K562 (cell line): ENCODE results near the gene EFCAB13. TPM values are rescaled to one million over a fixed set of nuclear protein-coding genes. Genes with fewer than 3 reads are reported as not detected.

Experiments used
- ATAC-seq: fragments of 200-7000 bp; cut with Tn5 transposase; 3 replicates; pipeline ENCODE4 v1.9.1; 2020; ENCODE audit warnings: moderate library complexity
- BruUV-seq: library from RNA; stranded (reverse); fragments of 400-500 nt; replicated peaks from 2 replicates; lab custom pipeline; 2021; lab: Mats Ljungman, UMichigan
- CTCF ChIA-PET: fragments of 300-600 bp; formaldehyde crosslinking; extraction: SDS; loops from one replicate; lab custom pipeline; 2021; ENCODE audit warnings: low intra/inter-chr PET ratio; lab: Yijun Ruan, JAX
- POLR2A ChIA-PET: fragments of 300-600, 350-650 bp; sonication (Branson Sonifier 250); formaldehyde crosslinking; extraction: SDS; loops from one replicate; lab custom pipeline; 2021; ENCODE audit warnings: antibody characterized with exemption, inconsistent platforms; lab: Yijun Ruan, JAX
- DNase-seq, 4 experiments: peaks; one replicate each; pipeline versions ENCODE4 v3.0.0 to v3.0.0-alpha.2; 2011 to 2018; ENCODE audit warnings: low spot score in 3 of 4, mixed read lengths in 3 of 4; ENCODE audit errors: extremely low read depth in 1 of 4
- FAIRE-seq: peaks from 2 replicates; lab custom pipeline; 2011; peaks lifted over from hg19 to GRCh38; lab: Jason Lieb, UNC
- H2AFZ ChIP-seq: 2 replicates; pipeline ENCODE4 v1.6.0; 2011; ENCODE audit warnings: low read depth, low read length, control low read depth, inconsistent platforms
- H3K27ac ChIP-seq: fragments of 200-600 bp; 3 replicates; pipeline ENCODE4 v1.8.0; 2011; ENCODE audit warnings: low read depth, mild to moderate bottlenecking, control low read depth, inconsistent platforms, low read length, moderate library complexity, mixed read lengths; ENCODE audit errors: extremely low read depth
- H3K27me3 ChIP-seq, 2 experiments: fragments of 300-600 bp in 1 of 2; 2 replicates in 1 of 2; 3 replicates in 1 of 2; pipeline versions ENCODE4 v1.6.0 to v1.8.0; 2011; ENCODE audit warnings: inconsistent platforms in 2 of 2, low read length in 2 of 2, mild to moderate bottlenecking in 1 of 2, mixed read lengths in 1 of 2, moderate library complexity in 1 of 2; ENCODE audit not compliant: control insufficient read depth in 2 of 2, insufficient read depth in 2 of 2
- H3K36me3 ChIP-seq: fragments of 300-600 bp; 3 replicates; pipeline ENCODE4 v1.8.0; 2011; ENCODE audit warnings: mild to moderate bottlenecking, low read length, inconsistent platforms; ENCODE audit not compliant: control insufficient read depth, insufficient read depth
- H3K4me1 ChIP-seq, 2 experiments: fragments of 200-600 bp in 1 of 2; replicated peaks in 1 of 2; 2 replicates in 1 of 2; 3 replicates in 1 of 2; pipeline versions ENCODE4 v1.5.1 to v1.8.0; 2011; ENCODE audit warnings: inconsistent platforms in 2 of 2, low read length in 2 of 2, mild to moderate bottlenecking in 1 of 2, mixed read lengths in 1 of 2, moderate library complexity in 1 of 2; ENCODE audit not compliant: control insufficient read depth in 2 of 2, insufficient read depth in 2 of 2
- H3K4me2 ChIP-seq: 2 replicates; pipeline ENCODE4 v1.6.1; 2011; ENCODE audit warnings: low read length, control low read depth, inconsistent platforms, mixed read lengths; ENCODE audit not compliant: insufficient read depth
- H3K4me3 ChIP-seq: fragments of 200-600 bp; sonication (generic), shearing (Covaris generic); 2 replicates; pipeline ENCODE4 v1.5.1; 2016; ENCODE audit warnings: control low read depth, inconsistent platforms
- H3K79me2 ChIP-seq: fragments of 200-600 bp; 3 replicates; pipeline ENCODE4 v1.8.0; 2011; ENCODE audit warnings: low read length, inconsistent platforms; ENCODE audit not compliant: control insufficient read depth, insufficient read depth
- H3K9ac ChIP-seq, 2 experiments: 2 replicates each; pipeline versions ENCODE4 v1.6.0 to v1.6.1; 2011; ENCODE audit warnings: low read depth in 2 of 2, low read length in 2 of 2, control low read depth in 1 of 2, inconsistent platforms in 1 of 2, mild to moderate bottlenecking in 1 of 2, mixed read lengths in 1 of 2; ENCODE audit not compliant: insufficient read depth in 1 of 2
- H3K9me1 ChIP-seq: one replicate; pipeline ENCODE4 v1.6.0; 2011; ENCODE audit warnings: inconsistent platforms, mild to moderate bottlenecking, low read length, moderate library complexity; ENCODE audit not compliant: control insufficient read depth, insufficient read depth
- H3K9me3 ChIP-seq: replicated peaks from 2 replicates; pipeline ENCODE4 v1.5.1; 2011; ENCODE audit warnings: low read depth, low read length, inconsistent platforms; ENCODE audit not compliant: control insufficient read depth, insufficient read depth
- H4K20me1 ChIP-seq: replicated peaks from 2 replicates; pipeline ENCODE4 v1.6.1; 2011; ENCODE audit warnings: low read length, inconsistent platforms, mixed read lengths; ENCODE audit not compliant: control insufficient read depth, insufficient read depth
- ARID3A ChIP-seq: IDR thresholded peaks from 2 replicates; pipeline ENCODE4 v1.6.1; 2012; ENCODE audit warnings: low read depth, low read length, improper control_type of control experiment, borderline replicate concordance
- ATF4 ChIP-seq: fragments of 450-650 bp; formaldehyde crosslinking; IDR thresholded peaks from 2 replicates; pipeline ENCODE4 v1.4.0; 2022; ENCODE audit warnings: mild to moderate bottlenecking, moderate library complexity
- CREBBP ChIP-seq: IDR thresholded peaks from one replicate; pipeline ENCODE4 v1.6.1; 2012; ENCODE audit warnings: low read depth, mild to moderate bottlenecking, control low read depth, inconsistent platforms, low read length
- HES1 ChIP-seq: fragments of 450-650 bp; IDR thresholded peaks from 2 replicates; pipeline ENCODE4 v1.6.1; 2016; ENCODE audit warnings: low read depth, mild to moderate bottlenecking, moderate library complexity
- NONO ChIP-seq, 2 experiments: fragments of 200-400 bp in 1 of 2; fragments of 450-650 bp in 1 of 2; formaldehyde crosslinking in 1 of 2; IDR thresholded peaks; 2 replicates each; pipeline ENCODE4 v1.6.1; 2017; ENCODE audit warnings: low read depth in 2 of 2, mild to moderate bottlenecking in 2 of 2, moderate library complexity in 2 of 2, low read length in 1 of 2
- SAFB ChIP-seq: fragments of 200-400 bp; formaldehyde crosslinking; IDR thresholded peaks from 2 replicates; pipeline ENCODE4 v1.6.1; 2017; ENCODE audit warnings: low read depth, low read length, borderline replicate concordance
- SMARCA5 ChIP-seq: fragments of 450-650 bp; IDR thresholded peaks from 2 replicates; pipeline ENCODE4 v1.6.1; 2016
- SREBF1 ChIP-seq: fragments of 150-350 bp; IDR thresholded peaks from 2 replicates; pipeline ENCODE4 v1.6.1; 2014; ENCODE audit warnings: antibody characterized with exemption, low read depth, low read length, borderline replicate concordance
- SRSF3 ChIP-seq: fragments of 200-400 bp; formaldehyde crosslinking; IDR thresholded peaks from 2 replicates; pipeline ENCODE4 v1.6.1; 2016; ENCODE audit warnings: mild to moderate bottlenecking, low read length, moderate library complexity; ENCODE audit not compliant: insufficient read depth
- ZNF384 ChIP-seq: IDR thresholded peaks from 2 replicates; pipeline ENCODE4 v1.6.1; 2012; ENCODE audit warnings: low read depth, low read length, improper control_type of control experiment
- WGBS: fragments of 100-300 bp; shearing (Covaris generic); methylation state at CpG from one replicate; pipeline ENCODE4 v1.1.6; 2016; ENCODE audit warnings: low coverage, mixed read lengths; ENCODE audit not compliant: insufficient coverage; ENCODE audit errors: missing lambda C conversion rate; 5-methylcytosine and 5-hydroxymethylcytosine counted together
- in situ Hi-C: fragments of 300-500 bp; cut with MboI; formaldehyde crosslinking; loops from 4 replicates; pipeline ENCODE4 v1.15.0; 2018; ENCODE audit warnings: inconsistent platforms, mixed read lengths
- intact Hi-C: fragments of 100-400 bp; cut with micrococcal nuclease; formaldehyde crosslinking; loops from 2 replicates; pipeline ENCODE4 v1.14.2; 2022
- polyA plus RNA-seq, 8 experiments: library from polyadenylated mRNA; depleted of rRNA in 4 of 8; stranded (reverse) in 5 of 8; unstranded in 3 of 8; fragments of >200 nt; fragmentation: Nextera tagmentation in 2 of 8; fragmentation: Illumina TruSeq in 1 of 8; extraction: Ambion mirVana in 2 of 8; extraction: Trizol in 1 of 8; gene quantifications; 2 replicates each; pipeline versions ENCODE4 v1.2.1 to v1.2.3, GENCODE V29; 2011 to 2014; ENCODE audit warnings: inconsistent platforms in 1 of 8, missing spikeins in 1 of 8
- total RNA-seq, 7 experiments: library from RNA; depleted of rRNA in 6 of 7; stranded (reverse); fragments of >200 nt in 6 of 7; fragmentation: Illumina TruSeq in 2 of 7; extraction: Trizol in 2 of 7; gene quantifications; 2 replicates each; pipeline versions ENCODE4 v1.2.1 to v1.2.3, GENCODE V29; 2011 to 2021; ENCODE audit warnings: low replicate concordance in 1 of 7

The EFCAB13 gene
- total and polyA plus RNA-seq, 9 of the 15 experiments (the other 6 are each of a cell fraction or from before 2014, with no cell fraction given) = 0.32 to 1.3 (median 0.95) TPM

- TF ChIP-seq ARID3A (no peak), ZNF384 (peak; percentile 68; the same call in 1 of the 2 replicates)
Observed at GRCh38 chr17:47352848-47353247, 29.1 kb downstream of the EFCAB13 start (continued).

GRCh38 chr17:47358652-47359051 is 34.9 kb downstream of the EFCAB13 start:
- Histone ChIP-seq H3K4me3 (no peak overlapping the region), H3K4me2 (no peak overlapping the region), H3K9ac (no peak overlapping the region), H3K36me3 (no peaks in the 10 kb centered on the region), H3K27me3 (no peaks in the 10 kb centered on the region), H2AFZ (no peak overlapping the region), H3K4me1 (no peaks in the 10 kb centered on the region), H4K20me1 (no peaks in the 10 kb centered on the region), H3K27ac (no peak overlapping the region), H3K9me1 (no peaks in the 10 kb centered on the region), H3K9me3 (no peaks in the 10 kb centered on the region), H3K79me2 (no peaks in the 10 kb centered on the region)
- no TSS peak for BruUV-seq
- no peak for DNase-seq
- no peak for FAIRE-seq
- in situ Hi-C loops (no loop called here), intact Hi-C loops (no loop called here)
- CTCF ChIA-PET = no interaction called here
- POLR2A ChIA-PET = no interaction called here
- 29% methylated on average over 1 of the region's 1 CpG for WGBS
- ATAC-seq = no peak
- TF ChIP-seq HES1 = no peak
- no peak for TF ChIP-seq CREBBP
- TF ChIP-seq SRSF3 = no peak
- no peak for TF ChIP-seq SREBF1
- no peak for TF ChIP-seq NONO (IDR thresholded peaks at IDR 0.05; ENCODE audit: low read depth in 2 of 2, low read length in 1 of 2)
- TF ChIP-seq SAFB = no peak
- no peak for TF ChIP-seq SMARCA5
- no peak for TF ChIP-seq ATF4 (CRISPR knock-in tag)
